ENCODE data around the gene SYNE1.

DNA sequence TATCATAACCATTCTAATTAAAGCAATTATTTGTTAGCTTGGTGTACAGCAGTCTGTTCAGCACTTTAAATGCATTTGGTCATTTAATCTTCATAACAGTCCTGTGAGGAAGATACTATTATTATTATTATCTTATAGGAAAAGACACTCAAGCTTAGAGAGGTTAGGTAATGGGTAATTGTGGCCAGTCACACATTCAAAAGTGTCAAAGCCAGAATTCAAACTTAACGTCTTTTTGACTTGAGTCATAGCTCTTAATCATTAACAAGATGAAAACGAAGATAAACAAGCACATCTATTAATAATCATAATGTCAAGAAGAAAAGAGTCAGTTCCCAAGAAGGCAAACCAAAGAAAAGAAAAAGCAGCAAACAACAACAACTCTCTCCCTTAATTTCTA, 251.0 kb downstream of the SYNE1 start:
- TF ChIP-seq CTCF (IDR thresholded peaks at IDR 0.05) = no peak
- no peak for TF ChIP-seq EP300 (IDR thresholded peaks at IDR 0.05)

Measured in ovary (tissue), 3 donors.